Common myeloid progenitor, CD34-positive (primary cell): ENCODE data around the gene PLPP1.
A peak's percentile ranks its signal among the peaks of the same experiment; 100 is the strongest.

ENCODE experiments used
- CTCF ChIA-PET: fragments of 350-600 bp; sonication (Branson Sonifier 250); formaldehyde crosslinking; loops from one replicate; lab custom pipeline; 2021; ENCODE audit warnings: antibody characterized with exemption; lab: Charles Lee
- POLR2A ChIA-PET: fragments of 350-600 bp; sonication (Branson Sonifier 250); formaldehyde crosslinking; loops from one replicate; lab custom pipeline; 2021; ENCODE audit warnings: antibody characterized with exemption; lab: Charles Lee
- DNase-seq, 3 donors: peaks; one replicate each; pipeline versions ENCODE4 v3.0.0 to v3.0.0-alpha.2; 2013
- H3K27ac ChIP-seq, 2 experiments: 1 replicate in 1 of 2; 2 replicates in 1 of 2; pipeline ENCODE4 v1.7.0; 2013; ENCODE audit warnings: inconsistent platforms in 2 of 2, low read length in 2 of 2, mild to moderate bottlenecking in 2 of 2, low read depth in 1 of 2, moderate library complexity in 1 of 2; ENCODE audit not compliant: severe bottlenecking in 2 of 2, insufficient read depth in 1 of 2, poor library complexity in 1 of 2
- H3K27me3 ChIP-seq, 5 experiments: replicated peaks in 2 of 5; 1 replicate in 3 of 5; 2 replicates in 2 of 5; pipeline versions ENCODE4 v1.6.1 to v1.7.0; 2013; ENCODE audit warnings: low read length in 4 of 5, mild to moderate bottlenecking in 2 of 5, moderate library complexity in 2 of 5, inconsistent platforms in 1 of 5; ENCODE audit not compliant: insufficient read depth in 5 of 5, control insufficient read depth in 4 of 5
- H3K36me3 ChIP-seq, 4 experiments: 1 replicate in 2 of 4; 2 replicates in 2 of 4; pipeline versions ENCODE4 v1.6.1 to v1.7.0; 2013; ENCODE audit warnings: low read length in 3 of 4, control low read depth in 1 of 4, mild to moderate bottlenecking in 1 of 4; ENCODE audit not compliant: control insufficient read depth in 4 of 4, insufficient read depth in 4 of 4
- H3K4me1 ChIP-seq, 4 experiments: 1 replicate in 3 of 4; 2 replicates in 1 of 4; pipeline versions ENCODE4 v1.6.1 to v1.7.1; 2013; ENCODE audit warnings: low read length in 3 of 4, mild to moderate bottlenecking in 3 of 4, control low read depth in 1 of 4, inconsistent platforms in 1 of 4, moderate library complexity in 1 of 4; ENCODE audit not compliant: control insufficient read depth in 4 of 4, insufficient read depth in 4 of 4; ENCODE audit errors: control extremely low read depth in 1 of 4
- H3K4me3 ChIP-seq, 7 experiments: 1 replicate in 4 of 7; 2 replicates in 3 of 7; pipeline versions ENCODE4 v1.5.1 to v1.7.0; 2013; ENCODE audit warnings: mild to moderate bottlenecking in 7 of 7, low read length in 6 of 7, moderate library complexity in 6 of 7, inconsistent platforms in 2 of 7, low read depth in 2 of 7, control low read depth in 1 of 7; ENCODE audit not compliant: insufficient read depth in 4 of 7, control insufficient read depth in 1 of 7; ENCODE audit errors: extremely low read depth in 1 of 7
- H3K9me3 ChIP-seq, 5 experiments: 1 replicate in 4 of 5; 2 replicates in 1 of 5; pipeline versions ENCODE4 v1.6.1 to v1.7.1; 2013; ENCODE audit warnings: low read length in 4 of 5, mild to moderate bottlenecking in 2 of 5, inconsistent platforms in 1 of 5, low read depth in 1 of 5, moderate library complexity in 1 of 5; ENCODE audit not compliant: control insufficient read depth in 4 of 5, insufficient read depth in 2 of 5; ENCODE audit errors: control extremely low read depth in 1 of 5
- WGBS: methylation state at CpG from one replicate; pipeline ENCODE4 v1.1.5; 2013; ENCODE audit not compliant: insufficient coverage; 5-methylcytosine and 5-hydroxymethylcytosine counted together

Gene PLPP1

GRCh38 chr5:55480781-55481180 lies 54.0 kb downstream of the PLPP1 start:
- no peaks in the 10 kb centered on the region for H3K27me3 ChIP-seq
- ChIA-PET CTCF (no interaction called here), POLR2A (no interaction called here)
- H3K36me3 ChIP-seq, result no peaks in the 10 kb centered on the region
- no peaks in the 10 kb centered on the region for H3K9me3 ChIP-seq
- WGBS, result 100% methylated on average over 1 of the region's 3 CpGs
- H3K27ac ChIP-seq, result no peak overlapping the region
- H3K4me1 ChIP-seq, result peaks cover 0 to 16% (median 1%) of the 10 kb centered on the region in 4 experiments
- H3K4me3 ChIP-seq, result no peak overlapping the region
- DNase-seq, result peak in 2 of 3 donors; percentile 15 to 20

GRCh38 chr5:55472642-55473041 lies 62.1 kb downstream of the PLPP1 start:
- Histone ChIP-seq H3K4me1 (no peaks in the 10 kb centered on the region), H3K27me3 (peaks cover 0 to 2% (median 0%) of the 10 kb centered on the region in 5 experiments), H3K36me3 (no peaks in the 10 kb centered on the region), H3K9me3 (no peaks in the 10 kb centered on the region), H3K27ac (no peak overlapping the region), H3K4me3 (no peak overlapping the region)
- ChIA-PET CTCF (no interaction called here), POLR2A (no interaction called here)
- no peak for DNase-seq
- 100% methylated on average over 1 of the region's 1 CpG for WGBS

- no CpG with 5 or more reads among the region's 1 CpG for WGBS
- Histone ChIP-seq H3K4me1 (no peaks in the 10 kb centered on the region), H3K27me3 (peaks cover 0 to 2% (median 0%) of the 10 kb centered on the region in 5 experiments), H3K9me3 (no peaks in the 10 kb centered on the region), H3K36me3 (no peaks in the 10 kb centered on the region), H3K27ac (no peak overlapping the region), H3K4me3 (no peak overlapping the region)
- CTCF ChIA-PET, result no interaction called here
- POLR2A ChIA-PET, result no interaction called here
- DNase-seq, result no peak
These were observed 63.3 kb downstream of the PLPP1 start for GRCh38 chr5:55471468-55471867.

- 100% methylated on average over 1 of the region's 1 CpG for WGBS
- ChIA-PET CTCF (no interaction called here), POLR2A (no interaction called here)
- H3K27me3 ChIP-seq, result peaks cover 0 to 2% (median 0%) of the 10 kb centered on the region in 5 experiments
- H3K4me1 ChIP-seq, result no peaks in the 10 kb centered on the region
- no peaks in the 10 kb centered on the region for H3K9me3 ChIP-seq
- H3K36me3 ChIP-seq, result no peaks in the 10 kb centered on the region
- no peak overlapping the region for H3K27ac ChIP-seq
- no peak for DNase-seq
- no peak overlapping the region for H3K4me3 ChIP-seq
These were observed 64.5 kb downstream of the PLPP1 start for GRCh38 chr5:55470282-55470681.

GRCh38 chr5:55469839-55470238 lies 64.9 kb downstream of the PLPP1 start:
- H3K27ac ChIP-seq, result no peak overlapping the region
- no peaks in the 10 kb centered on the region for H3K9me3 ChIP-seq
- POLR2A ChIA-PET, result no interaction called here

GRCh38 chr5:55467862-55468551 lies 66.8 kb downstream of the PLPP1 start:
- H3K27ac ChIP-seq, result no peak overlapping the region
- ChIA-PET POLR2A (no interaction called here), CTCF (no interaction called here)
- WGBS, result 94% methylated on average over 3 of the region's 5 CpGs
- H3K36me3 ChIP-seq, result no peaks in the 10 kb centered on the region
- DNase-seq, result no peak
- no peaks in the 10 kb centered on the region for H3K4me1 ChIP-seq
- H3K9me3 ChIP-seq, result no peaks in the 10 kb centered on the region
- H3K27me3 ChIP-seq, result no peaks in the 10 kb centered on the region
- no peak overlapping the region for H3K4me3 ChIP-seq

More at GRCh38 chr5:55469839-55470238, 64.9 kb downstream of the PLPP1 start:
- Histone ChIP-seq H3K36me3 (no peaks in the 10 kb centered on the region), H3K4me3 (no peak overlapping the region), H3K27me3 (peaks cover 0 to 2% (median 0%) of the 10 kb centered on the region in 5 experiments), H3K4me1 (no peaks in the 10 kb centered on the region)
- CTCF ChIA-PET, result no interaction called here
- DNase-seq, result no peak

GRCh38 chr5:55463613-55464012 lies 71.2 kb downstream of the PLPP1 start:
- Histone ChIP-seq H3K4me1 (no peaks in the 10 kb centered on the region), H3K9me3 (no peaks in the 10 kb centered on the region), H3K27ac (no peak overlapping the region), H3K4me3 (no peak overlapping the region), H3K27me3 (no peaks in the 10 kb centered on the region), H3K36me3 (no peaks in the 10 kb centered on the region)
- POLR2A ChIA-PET, result interaction anchor here (1.7 kb wide), 1 partner anchor 18 kb away, joined by 7 read pairs; no protein-coding TSS in a partner anchor
- WGBS, result 100% methylated on average over 1 of the region's 3 CpGs
- no peak for DNase-seq
- CTCF ChIA-PET, result no interaction called here
